Measurements from ENCODE around the gene MEIS2.

DNA sequence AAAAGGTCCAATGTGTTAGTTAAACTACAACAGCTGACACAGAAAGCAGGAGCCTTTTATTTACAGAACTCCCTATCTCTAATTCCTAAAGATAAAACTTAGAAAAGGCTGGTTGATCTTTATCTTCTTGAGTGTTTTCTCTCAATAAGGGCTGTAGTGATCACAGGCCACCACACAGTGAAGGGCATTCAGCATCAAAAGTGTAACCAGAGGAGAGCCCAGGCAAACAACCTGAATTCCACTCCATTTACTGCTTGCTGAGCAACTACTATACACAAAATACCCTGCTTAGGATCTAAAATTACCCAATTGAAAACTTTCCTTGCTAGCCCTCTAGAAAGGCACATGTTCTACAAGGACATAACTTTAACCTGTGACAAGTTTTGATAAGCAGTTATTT lies 122.7 kb downstream of the MEIS2 start:
- TF ChIP-seq, protein P1, sequence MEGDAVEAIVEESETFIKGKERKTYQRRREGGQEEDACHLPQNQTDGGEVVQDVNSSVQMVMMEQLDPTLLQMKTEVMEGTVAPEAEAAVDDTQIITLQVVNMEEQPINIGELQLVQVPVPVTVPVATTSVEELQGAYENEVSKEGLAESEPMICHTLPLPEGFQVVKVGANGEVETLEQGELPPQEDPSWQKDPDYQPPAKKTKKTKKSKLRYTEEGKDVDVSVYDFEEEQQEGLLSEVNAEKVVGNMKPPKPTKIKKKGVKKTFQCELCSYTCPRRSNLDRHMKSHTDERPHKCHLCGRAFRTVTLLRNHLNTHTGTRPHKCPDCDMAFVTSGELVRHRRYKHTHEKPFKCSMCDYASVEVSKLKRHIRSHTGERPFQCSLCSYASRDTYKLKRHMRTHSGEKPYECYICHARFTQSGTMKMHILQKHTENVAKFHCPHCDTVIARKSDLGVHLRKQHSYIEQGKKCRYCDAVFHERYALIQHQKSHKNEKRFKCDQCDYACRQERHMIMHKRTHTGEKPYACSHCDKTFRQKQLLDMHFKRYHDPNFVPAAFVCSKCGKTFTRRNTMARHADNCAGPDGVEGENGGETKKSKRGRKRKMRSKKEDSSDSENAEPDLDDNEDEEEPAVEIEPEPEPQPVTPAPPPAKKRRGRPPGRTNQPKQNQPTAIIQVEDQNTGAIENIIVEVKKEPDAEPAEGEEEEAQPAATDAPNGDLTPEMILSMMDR (IDR thresholded peaks at IDR 0.05; ENCODE audit: low read depth, low read length): no peak
- no peak for TF ChIP-seq EZH2phosphoT487 (IDR thresholded peaks at IDR 0.05; ENCODE audit: low read depth)

All from OCI-LY3 (cell line).